Hematopoietic multipotent progenitor cell treated with erythropoietin and hydrocortisone succinate and interleukin-3 and kit ligand, for 15 days (in vitro differentiated cells): ENCODE data around the gene F5.

Source experiments
- DNase-seq: peaks from one replicate; pipeline ENCODE4 v3.0.0-alpha.2; 2015; ENCODE audit warnings: low spot score

F5 gene

DNA sequence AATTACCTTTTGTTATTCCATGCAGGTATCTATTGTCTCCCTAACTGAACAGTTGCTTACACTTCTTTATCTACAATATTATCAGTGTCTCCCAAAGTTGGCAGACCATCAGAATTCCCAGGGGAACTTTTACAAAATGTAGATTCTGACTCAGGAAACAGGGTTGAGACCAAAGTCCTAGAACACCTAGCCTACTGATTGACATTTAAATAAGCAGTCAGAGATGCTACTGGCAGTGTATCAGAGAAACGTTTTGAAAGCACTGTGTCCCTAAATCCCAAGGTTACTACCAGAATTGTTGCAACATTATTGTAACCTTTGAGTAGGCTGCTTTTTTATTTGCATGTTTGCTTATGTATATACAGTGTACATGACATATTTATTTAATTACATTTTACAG lies 1.8 kb upstream of the F5 start:
- no peak for DNase-seq

DNA sequence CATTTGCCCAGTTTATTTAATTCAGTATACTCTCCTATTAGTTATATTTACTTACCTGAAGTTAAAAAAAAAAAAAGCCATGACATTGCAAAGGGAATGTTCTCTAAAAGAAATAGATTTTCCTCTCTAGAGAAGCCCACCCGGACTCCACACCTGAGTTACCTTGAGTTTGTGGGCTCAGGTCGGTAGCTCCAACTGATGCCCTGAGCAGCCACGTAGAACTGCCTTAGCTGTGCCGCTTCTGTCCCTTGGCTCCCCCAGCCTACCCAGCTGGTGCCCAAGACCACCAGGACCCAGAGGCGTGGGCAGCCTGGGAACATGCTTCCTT lies 250 bp downstream of the F5 start:
- no peak for DNase-seq

DNA sequence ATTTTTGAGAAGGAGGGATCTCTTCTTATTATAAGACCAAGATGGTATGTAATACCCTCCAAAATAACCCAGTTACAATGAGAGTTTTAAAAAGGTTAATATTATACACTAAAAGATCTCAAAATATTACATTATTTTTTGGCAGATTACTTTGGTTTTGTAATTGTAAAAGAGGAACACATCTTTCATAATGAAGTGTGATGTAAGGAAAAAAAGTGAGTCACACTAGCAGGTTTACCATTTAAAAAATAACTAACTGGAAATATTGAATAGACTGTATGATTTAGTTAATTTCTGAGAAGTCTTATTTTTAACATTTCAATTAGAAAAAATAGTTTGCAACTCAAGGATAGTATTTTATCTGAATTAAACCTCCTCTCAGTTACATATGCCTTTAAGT lies 1.1 kb downstream of the F5 start:
- no peak for DNase-seq

DNA sequence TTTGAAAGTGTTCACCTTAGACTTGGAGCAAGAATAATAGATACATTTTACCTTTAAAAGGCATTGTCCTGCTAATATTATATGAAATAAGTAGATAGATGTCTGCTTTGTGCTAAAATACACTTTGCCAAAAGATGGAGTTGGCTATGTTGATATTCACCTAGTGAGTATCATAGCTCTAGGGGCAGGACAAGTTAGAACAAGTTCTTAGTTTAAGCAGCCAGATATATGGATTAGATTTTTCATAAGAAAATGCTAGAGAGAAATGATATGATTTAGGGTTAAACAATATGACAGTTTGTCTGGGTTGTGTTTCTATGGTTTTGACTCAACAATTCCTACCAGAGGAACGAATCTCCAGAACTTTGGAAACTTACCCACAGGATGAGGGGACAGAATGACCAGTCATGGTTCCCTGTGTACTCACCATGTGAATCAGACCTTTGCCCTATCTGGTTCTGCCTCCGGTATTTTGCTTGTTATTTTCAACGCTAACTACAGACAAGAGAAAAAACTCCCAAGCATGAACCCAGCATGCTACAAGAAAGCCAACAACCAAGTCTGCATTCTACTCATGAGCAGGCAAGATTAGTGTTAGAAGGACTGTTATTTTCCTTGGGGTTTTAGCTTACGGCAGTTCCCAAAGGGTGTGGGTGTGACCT lies 1.7 kb downstream of the F5 start:
- no peak for DNase-seq

DNA sequence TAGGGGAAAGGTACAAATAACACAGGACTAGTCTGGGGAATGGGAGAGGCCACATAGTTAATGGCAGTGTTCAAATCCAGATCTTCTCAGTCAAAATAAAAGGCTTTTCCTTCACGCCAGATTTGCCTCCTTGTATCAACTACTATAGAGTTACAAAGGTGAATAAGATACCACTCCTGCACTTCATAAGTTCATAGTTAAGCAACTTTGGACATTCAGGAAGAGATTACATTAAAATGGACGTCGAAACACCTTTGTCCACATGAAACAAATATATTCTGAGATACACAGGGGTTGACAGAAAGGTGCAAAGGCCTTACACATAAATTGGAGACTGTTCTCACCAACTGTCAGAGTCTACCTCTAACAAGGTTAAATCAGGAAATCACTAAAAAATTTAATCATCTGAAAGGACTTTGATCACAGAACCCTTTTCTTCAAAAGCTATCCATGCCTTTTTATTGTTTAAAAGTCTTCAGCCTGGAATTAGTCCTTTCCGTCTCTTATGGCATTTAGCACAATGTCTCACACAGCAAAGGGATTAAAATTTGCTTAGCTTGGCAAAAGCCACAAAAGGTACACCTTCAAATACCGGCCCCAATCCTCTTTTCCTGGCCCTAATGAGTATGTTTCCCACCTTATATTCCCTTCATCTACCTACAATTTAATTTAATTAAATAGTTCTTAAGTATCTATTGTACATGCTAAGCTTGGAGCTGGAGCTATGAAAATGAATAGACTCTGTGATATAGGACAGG lies 8.1 kb downstream of the F5 start:
- no peak for DNase-seq

DNA sequence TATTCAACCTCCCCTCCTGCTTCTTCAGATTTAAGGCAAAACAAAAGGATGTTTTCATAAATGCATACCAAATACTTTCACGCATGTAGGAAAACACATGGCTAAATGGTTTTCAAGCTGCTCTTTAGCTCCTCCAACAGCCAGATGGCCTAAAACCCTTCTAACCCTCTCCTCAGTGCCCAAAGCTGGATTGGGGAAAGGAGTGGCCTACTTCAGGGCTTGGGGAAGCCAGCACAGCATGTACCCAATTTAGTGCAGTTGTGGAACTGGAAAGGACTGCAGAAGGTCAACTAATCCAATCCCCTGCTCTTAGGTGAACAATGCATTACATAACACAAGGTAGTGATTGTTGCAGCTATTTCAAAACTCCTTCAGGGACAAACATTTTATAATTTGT lies 9.3 kb downstream of the F5 start:
- DNase-seq, result no peak

DNA sequence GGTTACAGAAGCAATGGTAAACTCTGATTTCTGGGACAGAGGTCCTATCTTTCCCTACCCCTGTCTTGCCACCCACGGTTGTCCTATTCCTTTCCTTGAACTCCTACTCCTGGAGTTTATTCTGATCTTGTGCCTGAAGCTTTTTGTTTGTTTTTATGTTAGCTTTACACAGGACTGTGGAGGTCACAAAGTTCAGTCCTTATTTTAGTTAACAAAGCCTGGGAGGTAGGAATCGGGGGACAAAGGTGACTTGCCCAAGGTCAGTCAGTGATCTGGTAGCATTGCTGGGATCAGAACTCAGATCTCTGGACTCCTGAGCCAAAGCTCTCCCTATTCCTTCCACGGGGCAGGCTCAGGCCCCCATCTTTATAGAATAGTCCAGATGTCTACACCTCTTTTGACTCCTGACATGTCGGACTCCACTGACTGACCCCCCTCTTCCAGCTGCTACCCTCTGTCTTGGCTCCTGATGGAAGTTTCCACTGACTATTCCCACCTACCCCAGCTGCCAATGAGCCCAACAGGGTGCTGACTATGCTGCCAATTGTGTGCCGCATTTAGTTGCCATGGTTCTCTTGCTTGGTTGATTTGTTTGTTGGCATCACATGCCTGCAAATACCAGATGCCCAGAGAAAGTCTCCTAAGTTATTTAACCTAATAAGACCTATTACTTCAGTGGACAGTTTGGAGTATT lies 9.9 kb downstream of the F5 start:
- no peak for DNase-seq

DNA sequence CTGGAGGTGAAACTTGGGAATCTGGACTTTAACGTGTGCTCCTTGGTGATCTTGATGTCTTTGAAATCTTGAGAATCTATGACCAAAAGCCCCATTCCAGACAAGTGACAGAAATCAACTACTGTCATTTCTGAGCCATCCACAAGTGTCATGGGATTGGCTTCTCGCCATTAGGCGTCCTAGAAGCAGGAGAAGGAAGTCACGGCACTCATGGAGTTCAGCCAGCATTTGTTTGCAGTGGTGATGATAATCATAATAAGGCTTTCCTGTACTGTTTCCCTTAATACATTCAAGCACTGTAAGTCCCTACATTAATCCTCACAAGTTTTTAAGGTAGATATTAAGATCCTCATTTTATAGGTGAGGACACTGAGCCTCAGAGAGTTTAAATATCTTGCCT lies 11.9 kb downstream of the F5 start:
- DNase-seq, result no peak

DNA sequence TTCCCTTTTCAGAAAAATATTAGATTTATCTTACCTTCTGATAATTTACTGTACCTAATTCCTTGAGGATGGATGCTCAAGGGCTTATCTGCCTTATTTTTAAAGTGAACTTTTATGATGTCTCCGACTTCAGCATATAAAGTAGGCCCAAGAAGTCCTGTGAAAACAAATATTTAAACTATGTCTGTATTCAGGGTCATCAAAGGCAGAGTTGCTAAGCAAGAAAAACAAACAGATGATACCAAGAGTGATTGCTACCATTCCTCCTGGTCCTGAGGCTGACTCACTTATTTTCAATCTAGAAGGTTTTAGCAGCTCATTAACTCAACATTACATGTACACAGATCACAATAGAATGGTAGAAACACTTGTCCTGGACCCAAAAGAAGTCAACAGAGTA lies 14.1 kb downstream of the F5 start:
- no peak for DNase-seq

DNA sequence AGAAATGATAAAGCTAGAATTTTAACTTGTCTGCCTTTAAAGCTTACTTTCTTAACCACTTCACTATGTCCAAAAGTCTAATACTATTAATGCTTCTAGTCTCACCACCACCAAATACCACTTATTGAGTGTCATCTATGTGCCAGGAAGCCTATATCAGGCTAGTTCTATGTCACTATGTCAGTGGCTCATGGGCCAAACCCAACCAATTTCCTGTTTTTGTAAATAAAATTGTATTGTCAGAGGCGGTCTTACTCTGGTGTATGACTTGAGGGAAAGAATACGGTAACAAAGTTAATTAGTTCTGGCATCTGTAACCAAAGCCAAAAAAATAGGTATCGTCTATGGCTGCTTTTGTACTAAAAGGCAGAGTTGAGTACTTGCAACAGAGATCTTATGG lies 14.8 kb downstream of the F5 start:
- DNase-seq, result no peak

DNA sequence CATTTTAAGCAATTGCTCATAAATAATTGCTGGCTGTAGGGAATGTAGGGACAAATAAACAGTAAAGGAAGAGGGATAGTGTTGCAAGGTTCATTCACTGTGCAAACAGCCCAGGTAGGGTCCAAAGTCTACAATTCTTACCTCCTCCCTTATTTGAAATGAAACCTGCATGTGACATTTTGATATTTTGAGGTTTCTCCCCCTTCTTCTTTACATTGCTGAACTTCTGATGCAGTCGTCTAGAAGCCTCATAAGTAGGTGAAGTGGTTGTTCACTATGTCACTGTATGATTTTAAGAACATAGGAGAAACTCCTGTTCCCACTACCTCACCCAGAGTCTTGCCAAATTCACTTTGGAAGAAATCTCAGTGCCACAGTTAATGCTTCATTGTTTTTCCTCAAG lies 16.1 kb downstream of the F5 start:
- no peak for DNase-seq

DNA sequence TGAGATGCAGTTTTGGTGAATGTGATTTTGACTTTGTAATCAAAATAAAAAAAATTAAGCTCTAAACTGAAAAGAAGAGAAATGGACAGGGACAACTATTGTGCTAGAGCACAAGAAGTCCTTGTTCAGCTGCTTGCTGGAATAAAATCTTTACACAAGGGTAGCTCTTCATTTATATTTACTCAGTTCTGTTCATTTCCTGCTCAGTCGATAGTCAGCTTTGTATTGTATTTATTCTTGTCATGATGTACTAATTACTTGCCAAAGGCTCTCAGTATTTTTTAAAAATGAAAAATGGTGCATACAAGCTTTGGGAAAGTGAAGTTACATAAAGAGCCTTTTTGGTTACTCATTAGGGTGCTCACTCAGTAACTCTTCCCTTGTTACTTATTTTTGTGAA lies 17.8 kb downstream of the F5 start:
- no peak for DNase-seq

DNA sequence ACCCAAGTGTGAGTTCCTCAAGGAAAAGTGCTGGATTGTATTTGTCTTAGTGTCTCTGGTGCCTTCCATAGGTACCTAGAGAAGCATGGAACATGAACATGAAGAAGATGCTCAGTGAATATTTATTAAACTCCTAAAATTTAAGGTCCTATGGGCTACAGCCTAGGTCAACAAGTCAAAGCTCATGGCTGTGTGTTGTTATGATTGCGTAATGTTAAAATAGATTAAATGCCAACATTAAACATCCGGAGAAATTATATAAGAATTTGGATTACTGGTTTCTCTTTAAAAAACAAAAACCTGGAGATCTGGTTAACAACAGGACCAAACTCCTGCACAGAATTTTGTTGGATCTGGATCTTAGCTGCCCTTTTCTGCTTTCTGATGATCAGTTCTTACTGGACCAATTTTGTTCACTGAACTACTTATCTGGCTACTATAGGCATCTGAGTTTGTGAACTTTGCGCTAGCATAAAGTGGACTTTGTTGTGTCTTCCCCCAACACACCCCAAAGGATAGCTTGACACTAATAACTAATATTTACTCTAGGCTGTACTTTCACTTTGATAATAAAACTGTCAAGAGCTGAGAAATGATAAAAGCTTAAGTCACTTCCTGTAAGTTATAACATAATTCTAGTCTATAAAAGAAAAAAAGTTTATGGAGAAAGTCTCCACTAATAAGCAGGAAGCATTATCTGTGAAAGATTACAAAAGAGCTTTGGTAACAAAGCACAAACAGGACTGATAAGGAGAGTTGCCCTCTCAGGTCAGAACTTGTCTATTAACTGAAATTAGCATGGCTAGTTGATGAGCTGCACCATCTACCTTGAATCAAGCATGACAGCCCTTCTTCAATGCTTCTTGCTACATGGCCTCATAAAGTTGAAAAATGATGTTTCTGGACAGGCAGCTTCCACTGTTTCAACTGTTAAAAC lies 20.7 kb downstream of the F5 start:
- no peak for DNase-seq

DNA sequence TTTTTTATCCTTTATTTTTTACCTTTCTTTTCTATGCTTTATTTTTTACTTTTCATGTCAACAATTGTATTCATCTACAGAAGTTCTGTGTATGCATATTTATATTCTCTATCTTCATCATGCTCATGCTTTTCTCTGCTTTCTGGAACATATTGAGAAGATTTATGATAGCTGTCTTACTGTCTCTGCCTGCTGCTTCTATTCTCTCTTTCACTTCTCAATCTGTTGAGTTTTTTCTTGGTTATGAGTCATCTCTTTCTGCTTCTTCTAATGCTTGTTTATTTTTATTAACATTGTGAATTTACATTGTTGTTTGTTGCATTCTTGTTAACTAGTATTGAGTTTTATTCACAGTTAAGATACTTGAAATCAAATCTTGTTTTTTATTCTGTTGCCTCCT lies 22.6 kb downstream of the F5 start:
- no peak for DNase-seq

DNA sequence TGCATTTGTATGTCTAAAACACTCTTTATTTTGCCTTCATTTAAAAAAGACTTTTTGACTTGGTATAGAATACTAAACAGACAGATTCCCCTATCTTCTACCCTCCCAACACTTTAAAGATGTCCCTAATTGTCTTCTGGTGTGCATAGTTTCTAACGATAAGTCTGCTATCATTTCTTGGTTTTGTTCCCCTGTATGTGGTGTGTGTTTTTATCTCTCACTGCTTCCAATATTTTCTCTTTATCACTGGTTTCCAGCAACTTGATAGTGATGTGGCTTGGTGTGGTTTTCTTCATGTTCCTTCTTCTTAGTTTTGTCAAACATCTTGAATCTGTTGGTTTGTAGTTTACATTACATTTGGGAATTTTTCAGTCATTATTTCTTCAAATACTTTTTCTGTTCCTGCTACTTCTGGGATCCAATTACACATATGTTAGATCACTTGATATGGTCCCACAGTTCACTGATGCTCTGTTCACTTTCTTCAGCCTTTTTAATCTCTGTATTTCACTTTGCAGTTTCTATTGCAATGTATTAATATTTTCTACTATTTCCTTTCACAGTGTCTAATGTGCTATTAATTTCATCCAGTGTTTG lies 23.2 kb downstream of the F5 start:
- DNase-seq, result no peak

DNA sequence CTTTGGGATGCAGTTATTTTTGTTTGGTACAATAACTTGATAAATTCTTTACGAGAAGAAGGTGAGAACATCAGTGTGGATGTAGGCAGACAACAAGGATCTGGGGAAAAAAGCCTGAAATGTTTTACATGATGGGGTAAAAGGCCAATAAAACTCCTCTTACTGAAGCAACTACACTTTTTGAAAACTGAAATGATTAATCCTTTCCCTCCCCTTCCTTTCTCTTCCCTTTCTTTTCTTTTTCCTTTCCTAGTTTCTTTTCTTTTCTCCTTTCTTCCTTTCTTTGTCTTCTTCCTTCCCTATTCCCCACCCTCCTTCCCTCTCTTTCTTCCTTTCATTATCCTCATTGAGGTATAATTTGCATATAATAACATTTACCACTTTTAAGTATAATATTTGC lies 24.6 kb downstream of the F5 start:
- DNase-seq, result no peak

DNA sequence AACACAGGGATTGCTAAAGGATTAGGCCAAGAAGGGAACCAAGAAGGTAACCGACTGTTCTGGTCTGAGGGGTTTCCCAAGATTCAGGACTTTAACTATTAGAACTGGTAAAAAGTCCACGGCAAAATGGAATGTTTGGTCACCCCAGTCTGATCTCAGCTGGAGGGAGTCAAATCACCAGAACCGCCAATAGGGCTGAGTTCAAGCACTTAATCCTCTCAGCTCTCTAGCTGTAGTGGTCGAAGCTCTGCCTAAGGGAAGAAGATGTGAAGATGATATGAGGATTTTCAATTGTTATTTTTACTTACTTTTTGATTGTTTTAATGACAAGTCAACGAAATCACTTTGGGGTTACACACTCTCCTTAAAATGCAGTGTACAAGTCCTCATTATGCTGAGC lies 29.1 kb downstream of the F5 start:
- no peak for DNase-seq

DNA sequence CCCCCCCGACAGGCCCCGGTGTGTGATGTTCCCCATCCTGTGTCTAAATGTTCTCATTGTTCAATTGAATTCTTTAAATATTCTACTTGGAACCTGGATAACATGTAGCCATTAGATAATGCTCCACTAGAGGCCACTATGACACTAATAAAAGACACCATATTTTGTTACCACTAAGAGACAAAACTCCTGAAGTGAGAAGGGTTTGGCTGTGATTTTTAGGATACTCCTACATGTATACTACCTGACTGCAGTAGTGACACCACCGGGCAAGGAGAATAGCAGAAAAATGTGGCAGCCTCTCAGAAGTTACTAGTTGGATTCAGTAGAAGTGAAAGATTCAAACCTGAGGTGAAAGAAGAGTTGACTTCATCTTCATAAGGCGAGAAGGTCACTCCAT lies 36.0 kb downstream of the F5 start:
- no peak for DNase-seq

DNA sequence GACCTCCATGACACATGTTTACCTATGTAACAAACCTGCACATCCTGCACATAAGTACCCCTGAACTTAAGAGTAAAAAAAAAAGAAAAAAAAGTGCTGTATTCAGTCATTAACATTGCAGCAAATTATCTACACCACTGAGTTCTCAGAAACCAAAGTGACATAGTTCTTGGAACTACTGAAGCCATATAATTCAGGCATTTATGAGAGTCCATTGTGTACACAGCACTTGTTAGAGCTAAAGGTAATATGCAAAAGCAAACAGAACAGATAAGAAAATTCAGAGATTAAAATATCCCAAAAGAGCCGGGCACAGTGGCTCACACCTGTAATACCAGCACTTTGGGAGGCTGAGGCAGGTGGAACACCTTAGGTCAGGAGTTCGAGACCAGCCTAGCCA lies 38.0 kb downstream of the F5 start:
- no peak for DNase-seq

DNA sequence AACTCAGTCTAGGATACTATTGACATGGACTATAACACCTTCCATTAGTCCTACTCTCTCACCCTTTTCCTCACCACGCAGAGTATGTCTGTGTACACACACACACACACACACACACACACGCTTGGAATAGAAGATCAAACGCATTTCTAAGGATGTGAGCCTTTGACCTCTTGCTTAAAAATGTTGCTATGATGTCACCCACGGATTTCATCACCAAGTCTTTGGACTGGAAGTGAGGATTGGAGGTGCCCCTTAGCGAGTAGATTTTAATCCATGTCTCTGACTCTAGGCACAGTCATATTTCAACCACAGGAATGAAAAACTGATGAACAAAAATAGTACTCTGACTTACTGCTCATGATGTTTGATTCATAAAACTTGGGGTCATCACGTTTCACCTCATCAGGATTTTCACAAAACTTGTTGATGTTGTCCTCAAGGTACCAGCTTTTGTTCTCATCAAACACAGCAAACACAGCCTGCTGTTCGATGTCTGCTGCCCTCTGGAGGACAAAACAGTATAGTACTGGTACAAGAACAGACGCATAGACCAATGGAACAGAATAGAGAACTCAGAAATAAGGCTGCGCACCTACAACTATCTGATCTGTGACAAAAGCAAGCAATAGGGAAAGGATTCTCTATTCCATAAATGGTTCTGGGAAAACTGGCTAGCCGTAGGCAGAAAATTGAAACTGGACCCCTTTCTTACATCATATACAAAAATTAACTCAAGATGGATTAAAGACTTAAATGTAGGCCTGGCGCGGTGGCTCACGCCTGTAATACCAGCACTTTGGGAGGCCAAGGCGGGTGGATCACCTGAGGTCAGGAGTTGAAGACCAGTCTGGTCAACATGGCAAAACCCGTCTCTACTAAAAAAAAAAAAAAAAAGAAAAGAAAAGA lies 39.9 kb downstream of the F5 start:
- peak; percentile 56 for DNase-seq

DNA sequence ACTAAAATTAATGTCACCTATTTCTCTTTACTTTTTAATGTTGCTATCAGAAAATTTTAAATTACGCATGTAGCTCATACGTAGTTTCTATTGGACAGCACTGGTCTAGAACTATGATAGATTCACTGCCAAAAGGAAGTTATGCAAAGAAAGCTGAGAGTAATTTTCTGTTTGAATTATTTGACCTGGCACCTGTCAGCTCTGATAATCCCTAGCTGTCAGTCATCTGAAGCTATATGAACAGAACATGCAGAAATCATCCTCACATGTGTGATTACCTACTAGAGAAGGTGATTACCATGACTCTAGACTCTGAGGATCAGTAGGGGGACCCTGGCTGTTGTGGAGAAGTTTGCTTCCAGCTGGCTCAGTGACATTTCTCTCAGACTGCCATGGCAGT lies 40.8 kb downstream of the F5 start:
- DNase-seq, result no peak
